Stimulated activated CD8-positive, alpha-beta memory T cell treated with anti-CD3 and anti-CD28 coated beads, Interleukin-12 subunit alpha, Interleukin-12 subunit beta, amount 100 ng/mL, for 24 hours (primary cell): Measurements from ENCODE around the gene IL9R.
A peak's percentile ranks its signal among the peaks of the same experiment; 100 is the strongest.
"Not testable (repeated sequence)": the region's sequence is repeated elsewhere in the genome, so short reads cannot be mapped to it uniquely, and the experiment has no call there.

ENCODE experiments used
- DNase-seq: peaks from one replicate; pipeline ENCODE4 v3.0.0-alpha.2; 2020; ENCODE audit errors: extremely low read depth

Gene IL9R, protein sequence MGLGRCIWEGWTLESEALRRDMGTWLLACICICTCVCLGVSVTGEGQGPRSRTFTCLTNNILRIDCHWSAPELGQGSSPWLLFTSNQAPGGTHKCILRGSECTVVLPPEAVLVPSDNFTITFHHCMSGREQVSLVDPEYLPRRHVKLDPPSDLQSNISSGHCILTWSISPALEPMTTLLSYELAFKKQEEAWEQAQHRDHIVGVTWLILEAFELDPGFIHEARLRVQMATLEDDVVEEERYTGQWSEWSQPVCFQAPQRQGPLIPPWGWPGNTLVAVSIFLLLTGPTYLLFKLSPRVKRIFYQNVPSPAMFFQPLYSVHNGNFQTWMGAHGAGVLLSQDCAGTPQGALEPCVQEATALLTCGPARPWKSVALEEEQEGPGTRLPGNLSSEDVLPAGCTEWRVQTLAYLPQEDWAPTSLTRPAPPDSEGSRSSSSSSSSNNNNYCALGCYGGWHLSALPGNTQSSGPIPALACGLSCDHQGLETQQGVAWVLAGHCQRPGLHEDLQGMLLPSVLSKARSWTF

DNA sequence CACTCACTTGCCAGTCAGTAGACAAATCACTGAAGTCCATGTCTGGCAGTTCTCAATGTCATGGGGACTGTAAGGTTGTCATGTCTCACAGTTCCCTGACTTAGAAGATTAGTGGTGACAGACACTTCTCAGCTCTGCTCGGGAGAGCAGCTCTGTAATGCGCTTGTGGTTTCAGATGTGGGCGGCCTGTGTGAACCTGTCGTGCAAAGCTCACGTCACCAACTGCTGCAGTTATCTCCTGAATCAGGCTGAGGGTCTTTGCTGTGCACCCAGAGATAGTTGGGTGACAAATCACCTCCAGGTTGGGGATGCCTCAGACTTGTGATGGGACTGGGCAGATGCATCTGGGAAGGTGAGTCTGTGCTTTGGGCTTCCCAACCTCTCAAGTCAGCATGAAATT is at the start of gene IL9R:
IL9R (plus strand) TSS at position 261 of the 400 bp plus-strand sequence; CDS start at position 325, 64 bp downstream.
- DNase-seq: peak; percentile 25

DNA sequence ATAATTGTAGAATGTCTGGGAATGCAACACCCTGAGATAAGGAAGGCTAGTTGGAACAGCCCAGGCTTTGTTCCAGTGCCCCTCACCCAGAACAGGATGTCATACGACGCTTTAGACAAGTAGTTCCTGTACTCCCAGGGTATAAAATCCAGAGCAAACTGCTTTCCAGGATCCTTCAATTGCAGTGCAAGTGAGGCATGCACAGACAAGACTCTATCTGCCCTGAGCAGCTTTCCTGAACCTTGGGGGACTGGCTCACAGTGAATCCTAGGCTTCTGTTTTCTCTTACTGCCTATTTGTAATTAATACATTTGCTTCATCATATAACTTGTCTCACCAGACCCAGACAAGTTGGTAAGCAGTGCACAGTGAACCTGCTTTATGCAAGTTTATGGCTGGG is 48.4 kb upstream of the IL9R start:
- DNase-seq: no peak

DNA sequence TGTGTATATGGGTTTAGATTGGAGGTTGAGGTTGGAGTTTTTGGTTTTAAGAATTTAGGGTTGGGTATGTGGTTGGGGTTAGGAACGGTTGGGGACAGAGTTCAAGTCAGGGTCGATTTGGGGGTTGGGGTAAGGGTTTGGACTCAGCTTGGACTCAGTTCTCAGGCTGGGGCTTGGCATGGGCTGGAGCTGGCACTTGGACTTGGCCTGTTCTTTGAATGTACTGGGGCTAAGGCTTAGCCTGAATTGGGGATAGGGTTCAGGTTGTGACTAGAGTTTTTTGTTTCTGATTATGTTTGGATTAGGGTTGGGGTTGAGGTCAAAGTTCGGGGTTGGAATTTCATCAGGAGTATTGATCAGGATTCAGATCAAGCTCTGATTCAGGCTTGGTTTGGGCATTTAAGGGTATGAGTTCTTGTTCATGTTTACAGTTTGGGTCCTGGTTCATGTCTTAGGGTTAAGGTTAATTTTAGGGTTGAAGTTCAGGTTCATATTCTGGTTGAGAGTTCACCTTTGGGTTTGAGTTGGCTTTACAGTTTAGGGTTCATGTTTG is 46.2 kb upstream of the IL9R start:
- no peak for DNase-seq

DNA sequence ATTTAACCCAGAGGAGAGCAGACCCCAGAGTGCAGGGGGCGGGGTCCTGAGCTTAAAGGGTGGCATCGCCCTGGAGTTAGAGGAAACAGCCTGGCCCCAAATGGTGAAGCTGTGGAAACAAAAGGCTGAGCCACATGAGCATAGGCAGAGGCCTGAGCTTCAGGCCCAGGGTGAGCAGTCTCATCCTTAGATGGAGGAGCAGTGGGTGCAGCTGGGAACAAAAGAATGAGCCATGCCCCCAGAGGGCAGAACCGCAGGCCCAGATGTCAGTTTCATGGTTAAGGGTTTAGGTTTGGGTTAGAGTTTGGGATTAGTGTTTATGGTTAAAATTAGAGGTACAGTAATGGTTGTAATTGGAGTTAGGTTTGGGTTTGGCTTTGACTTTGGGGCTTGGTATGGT is 44.4 kb upstream of the IL9R start:
- no peak for DNase-seq

DNA sequence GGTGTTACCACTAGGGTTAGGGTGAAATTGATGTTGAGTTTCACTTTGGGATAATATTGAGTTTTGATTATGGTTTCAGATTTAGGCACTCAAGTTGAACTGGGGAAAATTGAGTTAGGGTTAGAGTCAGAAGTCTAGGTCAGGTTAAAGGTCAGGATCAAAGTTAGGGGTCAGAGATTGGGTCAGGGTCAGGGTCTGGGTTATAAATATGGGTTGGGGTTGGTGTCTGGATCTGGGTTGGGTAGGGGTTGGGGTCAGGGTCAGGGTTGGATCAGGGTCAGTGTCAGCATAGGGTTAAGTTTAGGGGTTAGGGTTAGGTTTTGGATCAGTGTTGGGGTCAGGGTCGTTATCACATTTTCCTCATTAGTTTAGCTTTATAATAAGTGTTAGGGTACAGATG is 42.7 kb upstream of the IL9R start:
- DNase-seq: no peak

- no peak for DNase-seq
These were observed 41.4 kb upstream of the IL9R start for GRCh38 chrX:155956099-155956498.

GRCh38 chrX:155956649-155957048 is 40.8 kb upstream of the IL9R start:
- DNase-seq: no peak

DNA sequence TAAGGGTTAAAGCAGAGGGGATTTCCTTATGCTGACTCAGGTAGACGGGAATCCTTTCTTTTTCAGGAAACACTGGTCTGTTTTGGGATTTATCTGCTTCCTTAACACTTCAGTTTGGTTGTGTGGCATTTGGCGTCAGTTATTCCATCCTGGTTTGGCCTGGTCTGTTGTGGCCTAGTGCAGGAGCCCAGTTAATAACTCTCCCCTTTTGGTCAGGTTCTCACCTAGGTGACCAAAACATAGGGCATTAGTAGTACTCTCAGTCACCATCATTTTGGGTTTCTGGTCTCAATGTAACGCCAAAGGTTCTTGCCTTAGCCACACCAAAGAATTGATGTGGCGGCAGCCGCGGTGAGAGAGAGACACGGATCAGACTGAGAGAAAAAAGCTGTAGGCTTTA is 39.7 kb upstream of the IL9R start:
- DNase-seq: no peak

GRCh38 chrX:155959018-155959587 is 38.4 kb upstream of the IL9R start:
- no peak for DNase-seq

- no peak for DNase-seq
These were observed 34.6 kb upstream of the IL9R start for GRCh38 chrX:155962906-155963305.

GRCh38 chrX:155966876-155967275 is 30.6 kb upstream of the IL9R start:
- no peak for DNase-seq

GRCh38 chrX:155967653-155968325 is 29.7 kb upstream of the IL9R start:
- no peak for DNase-seq

GRCh38 chrX:155968326-155968661 is 29.2 kb upstream of the IL9R start:
- no peak for DNase-seq

DNA sequence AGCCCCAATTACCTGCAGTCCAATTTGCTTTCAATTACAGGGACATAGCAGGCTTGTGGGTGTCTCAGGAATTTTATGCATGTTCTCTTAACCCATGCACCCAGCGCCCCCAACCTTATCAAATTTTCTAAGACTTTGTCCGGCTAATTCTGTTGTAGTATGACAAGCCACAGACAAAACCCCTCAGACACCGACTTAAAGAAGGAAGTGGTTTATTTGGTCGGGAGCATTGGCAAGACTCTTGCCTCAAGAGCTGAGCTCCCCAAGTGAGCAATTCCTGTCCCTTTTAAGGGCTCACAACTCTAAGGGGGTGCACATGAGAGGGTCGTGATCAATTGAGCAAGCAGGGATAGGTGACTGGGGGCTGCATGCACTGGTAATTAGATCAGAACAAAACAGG is 28.7 kb upstream of the IL9R start:
- DNase-seq: no peak

- DNase-seq: not testable (repeated sequence)
These were observed 25.8 kb upstream of the IL9R start for GRCh38 chrX:155971658-155972057.

GRCh38 chrX:155972241-155972640 is 25.3 kb upstream of the IL9R start:
- not testable (repeated sequence) for DNase-seq

DNA sequence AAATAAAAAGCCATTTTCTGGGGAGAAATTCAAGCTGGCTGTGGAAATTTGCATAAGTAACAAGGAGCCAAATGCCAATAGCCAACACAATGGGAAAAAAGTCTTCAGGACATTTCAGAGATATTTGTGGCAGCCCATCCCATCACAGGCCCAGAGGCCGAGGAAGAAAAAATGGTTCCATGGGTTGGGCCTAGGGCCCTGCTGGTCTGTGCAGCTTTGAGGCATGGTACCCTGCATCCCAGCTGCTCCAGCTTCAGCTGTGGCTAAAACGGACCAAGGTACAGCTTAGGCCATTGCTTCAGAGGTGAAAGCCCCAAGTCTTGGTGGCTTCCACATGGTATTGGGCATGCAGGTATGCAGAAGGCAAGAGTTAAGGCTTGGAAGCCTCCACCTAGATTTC is 14.2 kb upstream of the IL9R start:
- no peak for DNase-seq

DNA sequence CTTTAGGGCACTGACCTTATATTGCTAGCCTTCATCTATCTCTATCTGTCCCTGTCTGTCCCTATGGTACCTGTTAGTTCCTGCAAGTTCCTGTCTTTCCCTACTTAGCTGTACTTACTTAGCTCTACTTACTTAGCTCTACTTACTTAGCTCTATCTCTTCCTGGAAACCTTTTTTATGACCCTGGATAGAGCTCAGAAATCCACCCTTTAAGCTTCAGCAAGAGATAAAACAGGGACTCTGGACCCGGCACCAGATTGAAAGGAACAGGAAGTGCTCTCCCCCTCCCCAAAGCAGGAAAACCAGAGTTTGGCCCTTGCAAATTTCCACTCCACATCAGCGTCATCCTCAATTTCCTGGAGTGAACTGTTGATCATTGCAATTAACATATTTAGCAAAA is 12.3 kb upstream of the IL9R start:
- no peak for DNase-seq

- not testable (repeated sequence) for DNase-seq
These were observed 10.5 kb upstream of the IL9R start for GRCh38 chrX:155986995-155987394.

DNA sequence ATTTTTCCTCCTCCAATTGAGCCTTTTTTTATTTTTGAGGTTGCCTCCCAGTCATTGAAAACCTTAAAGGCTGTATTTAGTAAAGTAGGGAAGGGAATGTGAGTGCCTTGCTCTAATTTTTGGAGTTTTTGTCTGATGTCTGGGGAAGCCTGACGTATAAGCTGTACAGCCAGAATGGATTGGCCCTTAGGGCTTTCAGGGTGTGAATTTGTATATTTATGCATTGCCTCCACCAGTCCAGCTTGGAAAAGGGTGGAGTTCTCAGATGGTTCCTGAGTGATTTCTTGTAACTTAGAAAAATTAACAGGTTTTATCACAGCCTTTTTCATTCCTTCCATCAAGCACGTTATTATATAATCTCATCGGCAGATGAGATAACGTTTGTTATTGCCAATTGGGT is 8.6 kb upstream of the IL9R start:
- no peak for DNase-seq

DNA sequence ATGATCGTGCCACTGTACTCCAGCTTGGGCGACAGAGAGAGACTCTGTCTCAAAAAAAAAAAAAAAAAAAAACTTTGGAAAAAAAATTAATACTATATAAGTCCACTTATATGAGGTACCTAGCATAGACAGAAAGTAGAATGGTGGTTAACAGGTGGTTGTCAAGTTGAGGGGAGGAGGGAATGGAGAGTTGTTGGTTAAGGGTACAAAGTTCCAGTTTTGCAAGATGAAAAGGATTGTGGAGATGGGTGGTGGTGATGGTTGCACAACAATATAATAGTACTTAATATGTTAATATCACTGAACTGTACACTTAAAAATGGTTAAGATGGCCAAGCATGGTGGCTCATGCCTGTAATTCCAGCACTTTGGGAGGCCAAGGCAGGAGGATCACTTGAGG is 4.1 kb upstream of the IL9R start:
- no peak for DNase-seq

DNA sequence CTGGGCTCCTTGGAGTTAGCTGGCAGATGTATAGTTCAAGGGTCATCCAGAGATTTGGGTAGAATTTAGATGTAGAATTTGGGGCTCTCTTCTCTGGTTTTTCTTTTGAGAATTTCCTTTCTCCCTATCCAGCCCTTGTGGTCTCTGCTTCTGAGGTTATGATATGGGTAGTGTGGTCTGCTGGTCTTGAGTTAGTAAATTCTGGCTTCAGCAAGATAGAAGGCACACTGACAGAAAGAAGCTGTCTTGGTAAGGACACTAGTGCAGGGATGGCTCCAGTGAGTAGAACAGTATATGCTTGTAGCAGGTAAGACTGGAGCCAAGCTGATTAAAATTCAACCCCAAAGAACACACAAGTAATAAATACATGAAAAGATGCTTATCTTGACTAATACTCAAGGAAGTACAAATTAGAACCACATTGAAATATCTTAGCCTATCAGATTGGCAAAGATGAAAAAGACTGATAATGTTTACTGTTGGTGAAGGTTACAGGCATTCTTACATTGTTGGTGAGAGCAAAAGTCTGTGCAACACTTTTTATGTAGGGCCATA is 2.1 kb upstream of the IL9R start:
- DNase-seq: no peak
